ENCODE measurements around the gene BSND.

- TF ChIP-seq POLR2AphosphoS5 (IDR thresholded peaks at IDR 0.05; ENCODE audit: borderline replicate concordance, low read depth, low read length) (no peak), EZH2 (IDR thresholded peaks at IDR 0.05) (no peak)
These were observed 44.9 kb upstream of the BSND start for GRCh38 chr1:54953846-54954245.
